GM12878 (cell line): ENCODE data around the gene MAPRE2. TPM values are rescaled to one million over a fixed set of nuclear protein-coding genes. Genes with fewer than 3 reads are reported as not detected.

Source experiments
- ATAC-seq: fragments of 200-7000 bp; cut with Tn5 transposase; 3 replicates; pipeline ENCODE4 v1.9.1; 2020; ENCODE audit warnings: mild to moderate bottlenecking, moderate library complexity
- BruUV-seq: library from RNA; stranded (reverse); fragments of 400-500 nt; replicated peaks from 2 replicates; lab custom pipeline; 2021; lab: Mats Ljungman, UMichigan
- CTCF ChIA-PET: fragments of 300-600 bp; sonication (Branson Sonifier 250); formaldehyde crosslinking; extraction: SDS; loops from one replicate; lab custom pipeline; 2021; ENCODE audit warnings: inconsistent platforms; lab: Yijun Ruan, JAX
- POLR2A ChIA-PET: fragments of 350-600 bp; formaldehyde crosslinking; extraction: SDS; loops from one replicate; lab custom pipeline; 2021; ENCODE audit warnings: inconsistent platforms; lab: Charles Lee
- RAD21 ChIA-PET: fragments of 300-600 bp; sonication (Branson Sonifier 250); formaldehyde crosslinking; loops from one replicate; lab custom pipeline; 2023; ENCODE audit warnings: antibody characterized with exemption; ENCODE audit not compliant: unreplicated experiment; lab: Charles Lee
- SMC1A ChIA-PET: fragments of 300-600 bp; sonication (Branson Sonifier 250); formaldehyde crosslinking; loops from one replicate; lab custom pipeline; 2023; ENCODE audit not compliant: unreplicated experiment, uncharacterized antibody; lab: Charles Lee
- DNase-seq: peaks from one replicate; pipeline ENCODE4 v3.0.0-alpha.2; 2011; ENCODE audit warnings: low read depth, low spot score
- FAIRE-seq: peaks from 3 replicates; lab custom pipeline; 2011; peaks lifted over from hg19 to GRCh38; lab: Jason Lieb, UNC
- H2AFZ ChIP-seq: 2 replicates; pipeline ENCODE4 v1.6.0; 2011; ENCODE audit warnings: low read depth, low read length, control low read depth; ENCODE audit not compliant: control insufficient read depth
- H3K27ac ChIP-seq: 2 replicates; pipeline ENCODE4 v1.5.1; 2011; ENCODE audit warnings: control low read depth; ENCODE audit not compliant: control insufficient read depth, insufficient read depth
- H3K27me3 ChIP-seq, 2 experiments: replicated peaks in 1 of 2; 2 replicates each; pipeline versions ENCODE4 v1.6.0 to v1.6.1; 2011; ENCODE audit warnings: low read length in 1 of 2; ENCODE audit not compliant: control insufficient read depth in 2 of 2, insufficient read depth in 2 of 2
- H3K36me3 ChIP-seq, 2 experiments: 2 replicates each; pipeline ENCODE4 v1.5.1; 2011; ENCODE audit warnings: low read length in 1 of 2; ENCODE audit not compliant: control insufficient read depth in 2 of 2, insufficient read depth in 2 of 2
- H3K4me1 ChIP-seq: 2 replicates; pipeline ENCODE4 v1.6.1; 2011; ENCODE audit warnings: mild to moderate bottlenecking, low read length, moderate library complexity, mixed read lengths; ENCODE audit not compliant: control insufficient read depth, insufficient read depth
- H3K4me2 ChIP-seq: 2 replicates; pipeline ENCODE4 v1.6.0; 2011; ENCODE audit warnings: control low read depth; ENCODE audit not compliant: control insufficient read depth, insufficient read depth
- H3K4me3 ChIP-seq: fragments of 200-600 bp; sonication (generic); 2 replicates; pipeline ENCODE4 v1.5.1; 2016
- H3K79me2 ChIP-seq: 2 replicates; pipeline ENCODE4 v1.6.0; 2011; ENCODE audit warnings: low read length; ENCODE audit not compliant: control insufficient read depth, insufficient read depth
- H3K9ac ChIP-seq: 2 replicates; pipeline ENCODE4 v1.8.0; 2011; ENCODE audit warnings: low read length, control low read depth, mixed read lengths; ENCODE audit not compliant: control insufficient read depth, insufficient read depth
- H3K9me3 ChIP-seq: replicated peaks from 3 replicates; pipeline ENCODE4 v1.5.1; 2011; ENCODE audit warnings: mild to moderate bottlenecking, low read length; ENCODE audit not compliant: control insufficient read depth, insufficient read depth
- H4K20me1 ChIP-seq: 2 replicates; pipeline ENCODE4 v1.6.0; 2011; ENCODE audit not compliant: control insufficient read depth, insufficient read depth
- ATF2 ChIP-seq: IDR thresholded peaks from 2 replicates; pipeline ENCODE4 v1.6.1; 2012; ENCODE audit warnings: low read length, inconsistent platforms
- CBX5 ChIP-seq: sonication (generic); IDR thresholded peaks from 2 replicates; pipeline ENCODE4 v1.6.1; 2016; ENCODE audit warnings: low read depth, moderate library complexity, mild to moderate bottlenecking, inconsistent platforms
- CREM ChIP-seq: IDR thresholded peaks from 2 replicates; pipeline ENCODE4 v1.6.1; 2014; ENCODE audit warnings: antibody characterized with exemption, low read depth
- DPF2 ChIP-seq: fragments of 450-650 bp; IDR thresholded peaks from 2 replicates; pipeline ENCODE4 v1.6.1; 2017; ENCODE audit warnings: mild to moderate bottlenecking
- EP300 ChIP-seq, 2 experiments: fragments of 150-350 bp in 1 of 2; IDR thresholded peaks; 2 replicates each; pipeline ENCODE4 v1.6.1; 2011 to 2012; ENCODE audit warnings: low read depth in 2 of 2, low read length in 2 of 2, borderline replicate concordance in 1 of 2, improper control_type of control experiment in 1 of 2, inconsistent platforms in 1 of 2; ENCODE audit not compliant: control insufficient read depth in 1 of 2
- GABPA ChIP-seq: IDR thresholded peaks from 2 replicates; pipeline ENCODE4 v1.6.1; 2014; ENCODE audit warnings: antibody characterized with exemption, low read depth, mild to moderate bottlenecking, inconsistent platforms
- NFIC ChIP-seq: IDR thresholded peaks from 2 replicates; pipeline ENCODE4 v1.6.1; 2012; ENCODE audit warnings: low read depth, mild to moderate bottlenecking, inconsistent platforms, low read length, moderate library complexity
- NKRF ChIP-seq: fragments of 450-650 bp; conservative IDR thresholded peaks from 2 replicates; pipeline ENCODE4 v1.6.1; 2017; ENCODE audit warnings: mild to moderate bottlenecking, moderate library complexity
- NR2F1 ChIP-seq: fragments of 450-650 bp; conservative IDR thresholded peaks from 2 replicates; pipeline ENCODE4 v1.6.1; 2017; ENCODE audit warnings: mild to moderate bottlenecking
- POU2F2 ChIP-seq: IDR thresholded peaks from 3 replicates; pipeline ENCODE4 v1.6.1; 2011; ENCODE audit warnings: low read depth, mild to moderate bottlenecking, low read length, borderline replicate concordance
- RAD51 ChIP-seq: fragments of 450-650 bp; IDR thresholded peaks from 2 replicates; pipeline ENCODE4 v1.6.1; 2016; ENCODE audit warnings: moderate library complexity, mild to moderate bottlenecking, inconsistent platforms
- RCOR1 ChIP-seq: conservative IDR thresholded peaks from 2 replicates; pipeline ENCODE4 v1.6.1; 2012; ENCODE audit warnings: low read depth, low read length, improper control_type of control experiment
- RUNX3 ChIP-seq: IDR thresholded peaks from 2 replicates; pipeline ENCODE4 v1.6.1; 2012; ENCODE audit warnings: low read length, inconsistent platforms
- STAT3 ChIP-seq: IDR thresholded peaks from 2 replicates; pipeline ENCODE4 v1.6.1; 2011; ENCODE audit warnings: low read depth, low read length, improper control_type of control experiment
- TCF7 ChIP-seq: IDR thresholded peaks from 2 replicates; pipeline ENCODE4 v1.6.1; 2014; ENCODE audit warnings: antibody characterized with exemption, borderline replicate concordance
- USF1 ChIP-seq: IDR thresholded peaks from 2 replicates; pipeline ENCODE4 v1.6.1; 2011; ENCODE audit warnings: borderline replicate concordance, low read depth, mild to moderate bottlenecking, moderate library complexity, mixed read lengths, low read length; ENCODE audit not compliant: insufficient read depth; ENCODE audit errors: extremely low read length
- ZNF207 ChIP-seq: fragments of 450-650 bp; IDR thresholded peaks from 2 replicates; pipeline ENCODE4 v1.6.1; 2014; ENCODE audit warnings: antibody characterized with exemption, mild to moderate bottlenecking, borderline replicate concordance
- WGBS: methylation state at CpG from one replicate; pipeline ENCODE4 v1.1.6; 2016; ENCODE audit warnings: low lambda C conversion rate; ENCODE audit not compliant: insufficient replicate concordance, insufficient coverage; ENCODE audit errors: missing lambda C conversion rate; 5-methylcytosine and 5-hydroxymethylcytosine counted together
- in situ Hi-C: fragments of 300-500 bp; cut with MboI; formaldehyde crosslinking; loops from 9 replicates; pipeline ENCODE4 v1.14.3; 2018; ENCODE audit warnings: mixed read lengths
- intact Hi-C: fragments of 100-400 bp; cut with micrococcal nuclease; formaldehyde crosslinking; loops from one replicate; pipeline ENCODE4 v1.14.2; 2022; ENCODE audit not compliant: unreplicated experiment
- polyA plus RNA-seq, 11 experiments: library from polyadenylated mRNA; depleted of rRNA in 4 of 11; unstranded in 6 of 11; stranded (reverse) in 5 of 11; fragments of >200 nt; fragmentation: Nextera tagmentation in 4 of 11; fragmentation: Illumina TruSeq in 1 of 11; extraction: Ambion mirVana in 4 of 11; extraction: Trizol in 1 of 11; gene quantifications; 1 replicate in 1 of 11; 2 replicates in 10 of 11; pipeline versions ENCODE4 v1.2.1 to v1.2.3, GENCODE V29; 2011 to 2016; ENCODE audit warnings: inconsistent platforms in 2 of 11, missing spikeins in 2 of 11, low read depth in 1 of 11
- total RNA-seq, 4 experiments: library from RNA; depleted of rRNA in 3 of 4; stranded (reverse); fragments of >200 nt in 3 of 4; fragmentation: Illumina TruSeq in 1 of 4; extraction: Trizol in 1 of 4; gene quantifications; 2 replicates each; pipeline versions ENCODE4 v1.2.1 to v1.2.3, GENCODE V29; 2013 to 2021
- TF ChIP-seq, protein P1 (sequence below): fragments of 450-650 bp; IDR thresholded peaks from 2 replicates; pipeline ENCODE4 v1.6.1; 2016; ENCODE audit warnings: mild to moderate bottlenecking

The MAPRE2 gene
- total and polyA plus RNA-seq, 10 of the 15 experiments (the other 5 are each of a cell fraction or from before 2014, with no cell fraction given): 11.0 to 50.6 (median 24.0) TPM

- ChIA-PET POLR2A (interaction anchor here (0.5 to 2.5 kb wide), 5 partner anchors 8 to 1084 kb away, joined by 7 to 12 read pairs (median 8); partner anchors contain the start of gene MAPRE2), SMC1A (interaction anchor here (0.7 to 3.1 kb wide), 11 partner anchors 9 to 121 kb away, joined by 3 to 25 read pairs (median 6); partner anchors contain the start of gene MAPRE2), RAD21 (interaction anchor here (0.8 to 2.6 kb wide), 6 partner anchors 8 to 47 kb away, joined by 3 to 15 read pairs (median 6); partner anchors contain the start of gene MAPRE2), CTCF (interaction anchor here (0.9 to 3.6 kb wide), 7 partner anchors 9 to 94 kb away, joined by 3 to 14 read pairs (median 5); partner anchors contain the start of gene MAPRE2)
- Histone ChIP-seq H3K79me2 (peaks cover 62% of the 10 kb centered on the region), H4K20me1 (no peaks in the 10 kb centered on the region; the same call in 1 of the 2 replicates), H3K9me3 (no peaks in the 10 kb centered on the region; the same call in 2 of the 3 replicates), H3K4me3 (peak overlapping the region; percentile 43), H3K27me3 (no peaks in the 10 kb centered on the region), H3K27ac (peak overlapping the region; percentile 94), H3K9ac (peak overlapping the region; percentile 65), H3K4me1 (peaks cover 20% of the 10 kb centered on the region), H3K36me3 (no peaks in the 10 kb centered on the region), H2AFZ (peak overlapping the region; percentile 77), H3K4me2 (peak overlapping the region; percentile 98)
- in situ Hi-C loops: no loop called here
- FAIRE-seq: no peak
- intact Hi-C loops: no loop called here
- ATAC-seq: peak; percentile 66
- no peak for DNase-seq
- WGBS: 0% methylated on average over 1 of the region's 1 CpG
- no TSS peak for BruUV-seq
- TF ChIP-seq STAT3 (0 out of 2 replicates have a peak, but pooled peaks have one; percentile 67), RAD51 (peak; percentile 36), RUNX3 (peak; percentile 20; the same call in 1 of the 2 replicates), CBX5 (no peak), NKRF (no peak), GABPA (0 out of 2 replicates have a peak, but pooled peaks have one; percentile 29), NFIC (peak; percentile 90), POU2F2 (no peak), USF1 (no peak), DPF2 (no peak), RCOR1 (0 out of 2 replicates have a peak, but pooled peaks have one; percentile 14), NR2F1 (no peak), ATF2 (peak; percentile 90), TCF7 (peak; percentile 48; the same call in 1 of the 2 replicates), CREM (peak; percentile 51; the same call in 1 of the 2 replicates), EP300 (IDR thresholded peaks at IDR 0.05; ENCODE audit: borderline replicate concordance in 1 of 2, control insufficient read depth in 1 of 2, low read depth in 2 of 2, low read length in 2 of 2) (no peak), ZNF207 (no peak)
- TF ChIP-seq, protein P1, sequence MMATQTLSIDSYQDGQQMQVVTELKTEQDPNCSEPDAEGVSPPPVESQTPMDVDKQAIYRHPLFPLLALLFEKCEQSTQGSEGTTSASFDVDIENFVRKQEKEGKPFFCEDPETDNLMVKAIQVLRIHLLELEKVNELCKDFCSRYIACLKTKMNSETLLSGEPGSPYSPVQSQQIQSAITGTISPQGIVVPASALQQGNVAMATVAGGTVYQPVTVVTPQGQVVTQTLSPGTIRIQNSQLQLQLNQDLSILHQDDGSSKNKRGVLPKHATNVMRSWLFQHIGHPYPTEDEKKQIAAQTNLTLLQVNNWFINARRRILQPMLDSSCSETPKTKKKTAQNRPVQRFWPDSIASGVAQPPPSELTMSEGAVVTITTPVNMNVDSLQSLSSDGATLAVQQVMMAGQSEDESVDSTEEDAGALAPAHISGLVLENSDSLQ: peak; percentile 42; the same call in 1 of the 2 replicates
Measured at GRCh38 chr18:35050028-35050546, 8.9 kb downstream of the MAPRE2 start.
